Gastroesophageal sphincter (tissue), 4 donors: ENCODE data around the gene BDH2. TPM values are rescaled to one million over a fixed set of nuclear protein-coding genes. Genes with fewer than 3 reads are reported as not detected.

Experiments
- ATAC-seq: fragments of 150-250 bp; one replicate; pipeline ENCODE4 v1.9.1; 2016; ENCODE audit warnings: mild to moderate bottlenecking, moderate library complexity
- H3K27ac ChIP-seq, 4 donors: fragments of 200-600 bp; sonication (generic) in 3 of 4; 1 replicate in 3 of 4; 2 replicates in 1 of 4; pipeline ENCODE4 v1.5.1; 2016 to 2019
- H3K27me3 ChIP-seq: fragments of 200-600 bp; sonication (generic); one replicate; pipeline ENCODE4 v1.5.1; 2019
- H3K36me3 ChIP-seq, 2 donors: fragments of 200-600 bp; sonication (generic); one replicate each; pipeline ENCODE4 v1.5.1; 2019; ENCODE audit warnings: control low read depth in 1 of 2
- H3K4me1 ChIP-seq, 3 donors: fragments of 200-600 bp; sonication (generic); 1 replicate in 2 of 3; 2 replicates in 1 of 3; pipeline ENCODE4 v1.5.1; 2016 to 2019; ENCODE audit warnings: control low read depth in 2 of 3
- H3K4me3 ChIP-seq, 2 donors: fragments of 200-600 bp; sonication (generic); one replicate each; pipeline ENCODE4 v1.5.1; 2019; ENCODE audit warnings: mild to moderate bottlenecking in 1 of 2, moderate library complexity in 1 of 2
- H3K9me3 ChIP-seq, 3 donors: fragments of 200-600 bp; sonication (generic); one replicate each; pipeline ENCODE4 v1.5.1; 2017 to 2019; ENCODE audit warnings: control low read depth in 2 of 3
- CTCF ChIP-seq, 4 experiments: fragments of 200-600 bp in 2 of 4; fragments of 450-650 bp in 2 of 4; sonication (generic) in 1 of 4; IDR thresholded peaks; one replicate each; pipeline ENCODE4 v1.5.1; 2017 to 2019; ENCODE audit warnings: antibody characterized with exemption in 4 of 4, mild to moderate bottlenecking in 2 of 4, moderate library complexity in 2 of 4
- EP300 ChIP-seq: sonication (generic); formaldehyde crosslinking; IDR thresholded peaks from one replicate; pipeline ENCODE4 v1.6.1; 2017; ENCODE audit warnings: antibody characterized with exemption, mild to moderate bottlenecking
- POLR2A ChIP-seq, 2 donors: fragments of 450-650 bp; IDR thresholded peaks; one replicate each; pipeline ENCODE4 v1.6.1; 2017; ENCODE audit warnings: antibody characterized with exemption in 2 of 2, mild to moderate bottlenecking in 2 of 2, moderate library complexity in 1 of 2
- POLR2AphosphoS5 ChIP-seq: sonication (generic); formaldehyde crosslinking; IDR thresholded peaks from one replicate; pipeline ENCODE4 v1.6.1; 2017; ENCODE audit warnings: antibody characterized with exemption
- WGBS, 2 donors: methylation state at CpG; one replicate each; pipeline ENCODE4 v1.1.5; 2018; ENCODE audit warnings: low coverage in 1 of 2; 5-methylcytosine and 5-hydroxymethylcytosine counted together
- total RNA-seq, 4 donors: library from RNA; depleted of rRNA; stranded (reverse); fragments of >200 nt; gene quantifications; one replicate each; pipeline ENCODE4 v1.1.0, GENCODE V29; 2016

Gene BDH2
- total RNA-seq, 4 donors from 2014 or later = 26.9 to 109 (median 55.2) TPM

GRCh38 chr4:103098341-103098740, 1.3 kb downstream of the BDH2 start:
- H3K9me3 ChIP-seq = no peaks in the 10 kb centered on the region
- no peaks in the 10 kb centered on the region for H3K27me3 ChIP-seq
- ATAC-seq = no peak
- H3K4me1 ChIP-seq = peaks cover 5 to 41% (median 8%) of the 10 kb centered on the region in 3 donors
- H3K27ac ChIP-seq = peak overlapping the region in 3 of 4 donors; percentile 76 to 83 (median 82)
- peak overlapping the region; percentile 56 to 94 for H3K4me3 ChIP-seq
- WGBS, 2 donors = 25 to 41% methylated on average over 3 to 9 of the region's 10 CpGs
- H3K36me3 ChIP-seq = peaks cover 0 to 5% of the 10 kb centered on the region in 2 donors
- no peak for TF ChIP-seq POLR2A (IDR thresholded peaks at IDR 0.05)
- TF ChIP-seq POLR2AphosphoS5 = no peak
- TF ChIP-seq CTCF (IDR thresholded peaks at IDR 0.05) = no peak
- TF ChIP-seq EP300 = no peak

GRCh38 chr4:103097112-103097511, 2.5 kb downstream of the BDH2 start:
- ATAC-seq = no peak
- TF ChIP-seq POLR2A (IDR thresholded peaks at IDR 0.05) (no peak), POLR2AphosphoS5 (no peak), CTCF (IDR thresholded peaks at IDR 0.05) (no peak), EP300 (no peak)
- Histone ChIP-seq H3K4me3 (no peak overlapping the region), H3K27ac (no peak overlapping the region), H3K4me1 (peaks cover 5 to 50% (median 8%) of the 10 kb centered on the region in 3 donors), H3K36me3 (peaks cover 0 to 10% of the 10 kb centered on the region in 2 donors), H3K27me3 (no peaks in the 10 kb centered on the region), H3K9me3 (no peaks in the 10 kb centered on the region)
- 84 to 88% methylated on average over 2 of the region's 2 CpGs for WGBS, 2 donors

DNA sequence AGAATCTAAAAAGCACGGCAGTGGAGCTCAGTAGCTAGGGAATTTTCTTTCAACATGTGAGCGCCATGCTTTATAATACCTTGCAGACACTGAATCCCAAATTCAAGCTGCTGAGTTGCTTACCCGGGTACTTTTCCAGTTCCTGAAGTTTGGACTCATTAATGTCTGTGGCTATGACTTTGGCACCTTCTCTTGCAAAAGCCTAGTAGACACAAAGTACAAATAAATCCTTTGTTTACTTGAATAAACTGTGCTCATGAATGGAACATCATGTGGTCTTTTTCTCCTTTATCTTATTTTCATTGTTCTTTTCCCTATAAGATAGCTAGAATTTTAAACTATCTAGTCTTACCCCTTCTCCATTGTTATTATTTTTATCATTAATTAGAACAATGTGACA, 4.6 kb downstream of the BDH2 start:
- H3K9me3 ChIP-seq = no peaks in the 10 kb centered on the region
- peaks cover 0 to 31% of the 10 kb centered on the region in 2 donors for H3K36me3 ChIP-seq
- H3K4me3 ChIP-seq = no peak overlapping the region
- TF ChIP-seq POLR2AphosphoS5 = no peak
- TF ChIP-seq POLR2A (IDR thresholded peaks at IDR 0.05) = no peak
- TF ChIP-seq CTCF (IDR thresholded peaks at IDR 0.05) = no peak
- TF ChIP-seq EP300 = no peak
- H3K27me3 ChIP-seq = no peaks in the 10 kb centered on the region
- H3K4me1 ChIP-seq = peaks cover 5 to 58% (median 8%) of the 10 kb centered on the region in 3 donors
- 77 to 88% methylated on average over 3 of the region's 3 CpGs for WGBS, 2 donors
- ATAC-seq = no peak
- no peak overlapping the region for H3K27ac ChIP-seq

DNA sequence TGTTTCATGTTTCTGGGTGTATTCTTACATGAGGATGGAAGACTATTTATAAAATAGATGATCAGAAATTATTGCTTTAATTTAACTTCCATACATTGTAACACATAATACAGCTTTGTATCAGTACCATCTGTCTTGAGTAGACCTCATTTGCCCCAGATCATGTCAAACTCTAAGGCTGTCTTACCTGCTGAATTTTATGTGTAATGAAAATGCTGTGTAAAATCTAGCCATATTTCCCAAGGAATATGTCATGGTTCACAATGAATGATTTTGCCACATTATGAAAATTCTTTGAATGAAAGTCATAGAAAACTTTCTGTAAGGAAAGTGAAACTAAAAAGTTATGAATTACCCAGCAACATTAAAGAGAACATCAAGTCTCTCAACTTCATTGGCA, 7.4 kb downstream of the BDH2 start:
- Histone ChIP-seq H3K4me3 (no peak overlapping the region), H3K27ac (no peak overlapping the region), H3K4me1 (peaks cover 0 to 38% (median 3%) of the 10 kb centered on the region in 3 donors), H3K36me3 (peaks cover 3 to 59% of the 10 kb centered on the region in 2 donors), H3K9me3 (no peaks in the 10 kb centered on the region), H3K27me3 (no peaks in the 10 kb centered on the region)
- ATAC-seq = no peak
- TF ChIP-seq CTCF (IDR thresholded peaks at IDR 0.05) (no peak), EP300 (no peak), POLR2A (IDR thresholded peaks at IDR 0.05) (no peak), POLR2AphosphoS5 (no peak)

DNA sequence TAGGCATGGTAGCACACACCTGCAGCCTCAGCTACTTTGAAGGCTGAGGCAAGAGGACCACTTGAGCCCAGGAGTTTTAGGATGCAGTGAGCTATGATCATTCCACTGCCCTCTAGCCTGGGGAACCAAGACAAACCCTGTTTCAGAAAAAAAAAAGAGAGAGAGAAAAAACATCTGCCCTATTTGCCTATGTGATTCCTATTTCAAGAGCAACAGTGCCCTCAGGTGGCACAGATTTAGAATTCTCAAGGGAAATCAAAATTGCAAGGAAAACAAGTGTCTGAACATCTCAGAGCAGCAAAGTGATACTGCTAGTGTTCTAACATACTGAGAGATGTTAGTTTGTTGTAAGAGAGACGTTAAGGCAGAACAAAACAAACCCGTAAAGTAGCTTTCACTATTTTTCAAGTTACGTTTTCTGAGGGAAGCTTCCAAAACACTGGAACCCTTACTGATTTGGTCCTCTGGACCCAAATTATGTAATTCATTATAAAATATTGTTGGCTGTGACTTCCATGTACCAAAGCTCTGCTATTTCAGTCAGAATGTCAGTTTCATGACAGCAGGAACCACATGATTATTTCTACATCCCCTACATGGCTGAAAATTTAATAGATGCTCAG, 7.9 kb downstream of the BDH2 start:
- H3K4me3 ChIP-seq = no peak overlapping the region
- WGBS, 2 donors = 48 to 58% methylated on average over 3 of the region's 3 CpGs
- no peaks in the 10 kb centered on the region for H3K9me3 ChIP-seq
- no peak for ATAC-seq
- peaks cover 3 to 64% of the 10 kb centered on the region in 2 donors for H3K36me3 ChIP-seq
- TF ChIP-seq POLR2A (IDR thresholded peaks at IDR 0.05) (no peak), CTCF (IDR thresholded peaks at IDR 0.05) (peak in 3 of 4 experiments; percentile 39 to 57 (median 44)), EP300 (no peak), POLR2AphosphoS5 (no peak)
- H3K4me1 ChIP-seq = peaks cover 0 to 32% (median 3%) of the 10 kb centered on the region in 3 donors
- H3K27ac ChIP-seq = no peak overlapping the region
- no peaks in the 10 kb centered on the region for H3K27me3 ChIP-seq
